K562 (cell line): Measurements from ENCODE around the gene RCSD1. TPM values are rescaled to one million over a fixed set of nuclear protein-coding genes. Genes with fewer than 3 reads are reported as not detected.

ENCODE experiments used
- ATF7 ChIP-seq: fragments of 450-650 bp; IDR thresholded peaks from 2 replicates; pipeline ENCODE4 v1.7.1; 2014; ENCODE audit warnings: mild to moderate bottlenecking, moderate library complexity
- CEBPB ChIP-seq: fragments of 450-650 bp; IDR thresholded peaks from 2 replicates; pipeline ENCODE4 v1.6.1; 2016; ENCODE audit warnings: missing genetic modification characterization, missing compliant biosample characterization
- FOXM1 ChIP-seq, 2 experiments: fragments of 450-650 bp in 1 of 2; sonication (generic) in 1 of 2; formaldehyde crosslinking in 1 of 2; IDR thresholded peaks; 2 replicates each; pipeline versions ENCODE4 v1.6.1 to v1.9.0; 2017 to 2022; ENCODE audit warnings: low read depth in 2 of 2, mild to moderate bottlenecking in 2 of 2, missing genetic modification reagents in 1 of 2, moderate library complexity in 1 of 2
- HEY1 ChIP-seq: fragments of 250-450 bp; sonication (Bioruptor Pico); IDR thresholded peaks from 2 replicates; pipeline ENCODE4 v1.5.0; 2020; ENCODE audit warnings: mild to moderate bottlenecking, moderate library complexity, borderline replicate concordance
- IFI16 ChIP-seq: fragments of 250-450 bp; sonication (Bioruptor Pico); IDR thresholded peaks from 2 replicates; pipeline ENCODE4 v2.1.2; 2022; ENCODE audit warnings: mild to moderate bottlenecking, inconsistent platforms
- L3MBTL2 ChIP-seq: fragments of 450-650 bp; IDR thresholded peaks from 2 replicates; pipeline ENCODE4 v1.6.1; 2016; ENCODE audit warnings: mild to moderate bottlenecking, moderate library complexity
- POLR2AphosphoS2 ChIP-seq: IDR thresholded peaks from 2 replicates; pipeline ENCODE4 v1.6.1; 2012; ENCODE audit warnings: low read length, improper control_type of control experiment
- RBM17 ChIP-seq: fragments of 200-400 bp; formaldehyde crosslinking; IDR thresholded peaks from 2 replicates; pipeline ENCODE4 v1.6.1; 2017; ENCODE audit warnings: low read depth, mild to moderate bottlenecking, low read length, borderline replicate concordance
- RNF2 ChIP-seq: sonication (generic); IDR thresholded peaks from 2 replicates; pipeline ENCODE4 v1.6.1; 2016
- SMAD1 ChIP-seq: fragments of 150-350 bp; IDR thresholded peaks from 2 replicates; pipeline ENCODE4 v1.6.1; 2014; ENCODE audit warnings: low read length, low read depth; ENCODE audit not compliant: partially characterized antibody
- SP1 ChIP-seq: sonication (generic); formaldehyde crosslinking; IDR thresholded peaks from 2 replicates; pipeline ENCODE4 v1.8.1; 2022; ENCODE audit warnings: mild to moderate bottlenecking, missing genetic modification reagents
- ZBTB33 ChIP-seq: sonication (generic); formaldehyde crosslinking; IDR thresholded peaks from 2 replicates; pipeline ENCODE4 v1.8.1; 2023; ENCODE audit warnings: mild to moderate bottlenecking, missing genetic modification reagents
- ZNF174 ChIP-seq: fragments of 250-450 bp; sonication (Bioruptor Pico); IDR thresholded peaks from 2 replicates; pipeline ENCODE4 v1.4.0; 2020; ENCODE audit warnings: mild to moderate bottlenecking
- ZNF197 ChIP-seq: fragments of 200-800 bp; sonication (Bioruptor generic); IDR thresholded peaks from 2 replicates; pipeline ENCODE4 v1.6.1; 2016; ENCODE audit warnings: low read depth, missing genetic modification characterization, missing compliant biosample characterization
- ZNF551 ChIP-seq: fragments of 250-450 bp; sonication (Bioruptor Pico); IDR thresholded peaks from 2 replicates; pipeline ENCODE4 v1.5.0; 2021; ENCODE audit warnings: mild to moderate bottlenecking, moderate library complexity
- ZNF77 ChIP-seq: fragments of 250-450 bp; sonication (Bioruptor Pico); IDR thresholded peaks from 2 replicates; pipeline ENCODE4 v1.5.0; 2020
- ZNF830 ChIP-seq: fragments of 250-450 bp; sonication (Bioruptor Pico); IDR thresholded peaks from 2 replicates; pipeline ENCODE4 v1.5.0; 2021; ENCODE audit warnings: mild to moderate bottlenecking
- polyA plus RNA-seq, 8 experiments: library from polyadenylated mRNA; depleted of rRNA in 4 of 8; stranded (reverse) in 5 of 8; unstranded in 3 of 8; fragments of >200 nt; fragmentation: Nextera tagmentation in 2 of 8; fragmentation: Illumina TruSeq in 1 of 8; extraction: Ambion mirVana in 2 of 8; extraction: Trizol in 1 of 8; gene quantifications; 2 replicates each; pipeline versions ENCODE4 v1.2.1 to v1.2.3, GENCODE V29; 2011 to 2014; ENCODE audit warnings: inconsistent platforms in 1 of 8, missing spikeins in 1 of 8
- total RNA-seq, 7 experiments: library from RNA; depleted of rRNA in 6 of 7; stranded (reverse); fragments of >200 nt in 6 of 7; fragmentation: Illumina TruSeq in 2 of 7; extraction: Trizol in 2 of 7; gene quantifications; 2 replicates each; pipeline versions ENCODE4 v1.2.1 to v1.2.3, GENCODE V29; 2011 to 2021; ENCODE audit warnings: low replicate concordance in 1 of 7
- TF ChIP-seq, protein P1 (sequence below), 2 experiments: fragments of 150-350 bp in 1 of 2; IDR thresholded peaks; 2 replicates each; pipeline ENCODE4 v1.6.1; 2012 to 2016; ENCODE audit warnings: low read depth in 2 of 2, low read length in 2 of 2, mild to moderate bottlenecking in 1 of 2, moderate library complexity in 1 of 2
- TF ChIP-seq, protein P2 (sequence below): fragments of 150-350 bp; conservative IDR thresholded peaks from 2 replicates; pipeline ENCODE4 v1.6.1; 2014; ENCODE audit warnings: low read length

RCSD1 gene
- total and polyA plus RNA-seq, 9 of the 15 experiments (the other 6 are each of a cell fraction or from before 2014, with no cell fraction given) = 7.8 to 69.8 (median 45.3) TPM

DNA sequence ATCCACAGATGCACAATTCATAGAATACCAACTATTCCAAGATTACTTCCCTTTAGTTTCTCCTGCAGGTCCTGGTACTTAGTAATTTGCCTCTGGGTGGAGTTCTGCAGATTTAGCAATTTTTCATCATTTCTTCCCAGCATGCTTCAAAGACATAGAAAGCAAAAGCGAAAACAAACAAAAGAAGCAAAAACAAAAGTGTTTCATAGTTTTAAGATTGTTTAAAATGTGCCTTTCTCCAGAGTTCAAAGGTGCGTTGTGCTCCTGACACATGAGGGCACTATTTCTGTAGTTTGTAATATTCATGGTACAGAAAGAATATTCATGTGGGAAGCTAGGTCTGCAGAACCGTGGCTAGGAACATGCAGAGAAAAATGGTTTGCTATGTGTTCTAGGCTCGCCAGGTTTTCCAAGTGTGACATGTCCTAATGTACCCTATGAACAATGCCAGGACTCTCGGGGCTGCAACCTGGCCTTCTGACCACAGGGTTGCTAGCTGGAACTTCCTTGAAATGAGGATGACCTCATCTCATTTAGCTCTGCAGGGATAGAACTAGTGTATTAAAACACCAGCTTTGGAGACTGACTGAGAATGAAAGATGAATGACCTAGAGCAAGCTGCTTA lies 30.0 kb upstream of the RCSD1 start (continued):
- TF ChIP-seq, protein P1, sequence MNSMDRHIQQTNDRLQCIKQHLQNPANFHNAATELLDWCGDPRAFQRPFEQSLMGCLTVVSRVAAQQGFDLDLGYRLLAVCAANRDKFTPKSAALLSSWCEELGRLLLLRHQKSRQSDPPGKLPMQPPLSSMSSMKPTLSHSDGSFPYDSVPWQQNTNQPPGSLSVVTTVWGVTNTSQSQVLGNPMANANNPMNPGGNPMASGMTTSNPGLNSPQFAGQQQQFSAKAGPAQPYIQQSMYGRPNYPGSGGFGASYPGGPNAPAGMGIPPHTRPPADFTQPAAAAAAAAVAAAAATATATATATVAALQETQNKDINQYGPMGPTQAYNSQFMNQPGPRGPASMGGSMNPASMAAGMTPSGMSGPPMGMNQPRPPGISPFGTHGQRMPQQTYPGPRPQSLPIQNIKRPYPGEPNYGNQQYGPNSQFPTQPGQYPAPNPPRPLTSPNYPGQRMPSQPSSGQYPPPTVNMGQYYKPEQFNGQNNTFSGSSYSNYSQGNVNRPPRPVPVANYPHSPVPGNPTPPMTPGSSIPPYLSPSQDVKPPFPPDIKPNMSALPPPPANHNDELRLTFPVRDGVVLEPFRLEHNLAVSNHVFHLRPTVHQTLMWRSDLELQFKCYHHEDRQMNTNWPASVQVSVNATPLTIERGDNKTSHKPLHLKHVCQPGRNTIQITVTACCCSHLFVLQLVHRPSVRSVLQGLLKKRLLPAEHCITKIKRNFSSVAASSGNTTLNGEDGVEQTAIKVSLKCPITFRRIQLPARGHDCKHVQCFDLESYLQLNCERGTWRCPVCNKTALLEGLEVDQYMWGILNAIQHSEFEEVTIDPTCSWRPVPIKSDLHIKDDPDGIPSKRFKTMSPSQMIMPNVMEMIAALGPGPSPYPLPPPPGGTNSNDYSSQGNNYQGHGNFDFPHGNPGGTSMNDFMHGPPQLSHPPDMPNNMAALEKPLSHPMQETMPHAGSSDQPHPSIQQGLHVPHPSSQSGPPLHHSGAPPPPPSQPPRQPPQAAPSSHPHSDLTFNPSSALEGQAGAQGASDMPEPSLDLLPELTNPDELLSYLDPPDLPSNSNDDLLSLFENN (IDR thresholded peaks at IDR 0.05; ENCODE audit: low read depth in 2 of 2, low read length in 2 of 2) = no peak
- TF ChIP-seq L3MBTL2 (peak; percentile 60), IFI16 (CRISPR knock-in tag) (no peak), ZNF197 (CRISPR knock-in tag) (no peak), CEBPB (tag) (no peak), POLR2AphosphoS2 (no peak), ZNF174 (no peak), ATF7 (peak; percentile 97), RBM17 (no peak), SMAD1 (no peak), SP1 (0 out of 2 replicates have a peak, but pooled peaks have one; percentile 32), ZNF77 (no peak), FOXM1 (IDR thresholded peaks at IDR 0.05; ENCODE audit: low read depth) (0 out of 2 replicates have a peak, but pooled peaks have one; percentile 9), FOXM1 (CRISPR knock-in tag; IDR thresholded peaks at IDR 0.05; ENCODE audit: low read depth) (no peak), ZNF830 (CRISPR knock-in tag) (no peak), ZBTB33 (0 out of 2 replicates have a peak, but pooled peaks have one; percentile 8), RNF2 (peak; percentile 48; the same call in 1 of the 2 replicates), HEY1 (CRISPR knock-in tag) (no peak), ZNF551 (CRISPR knock-in tag) (no peak)
- TF ChIP-seq, protein P2, sequence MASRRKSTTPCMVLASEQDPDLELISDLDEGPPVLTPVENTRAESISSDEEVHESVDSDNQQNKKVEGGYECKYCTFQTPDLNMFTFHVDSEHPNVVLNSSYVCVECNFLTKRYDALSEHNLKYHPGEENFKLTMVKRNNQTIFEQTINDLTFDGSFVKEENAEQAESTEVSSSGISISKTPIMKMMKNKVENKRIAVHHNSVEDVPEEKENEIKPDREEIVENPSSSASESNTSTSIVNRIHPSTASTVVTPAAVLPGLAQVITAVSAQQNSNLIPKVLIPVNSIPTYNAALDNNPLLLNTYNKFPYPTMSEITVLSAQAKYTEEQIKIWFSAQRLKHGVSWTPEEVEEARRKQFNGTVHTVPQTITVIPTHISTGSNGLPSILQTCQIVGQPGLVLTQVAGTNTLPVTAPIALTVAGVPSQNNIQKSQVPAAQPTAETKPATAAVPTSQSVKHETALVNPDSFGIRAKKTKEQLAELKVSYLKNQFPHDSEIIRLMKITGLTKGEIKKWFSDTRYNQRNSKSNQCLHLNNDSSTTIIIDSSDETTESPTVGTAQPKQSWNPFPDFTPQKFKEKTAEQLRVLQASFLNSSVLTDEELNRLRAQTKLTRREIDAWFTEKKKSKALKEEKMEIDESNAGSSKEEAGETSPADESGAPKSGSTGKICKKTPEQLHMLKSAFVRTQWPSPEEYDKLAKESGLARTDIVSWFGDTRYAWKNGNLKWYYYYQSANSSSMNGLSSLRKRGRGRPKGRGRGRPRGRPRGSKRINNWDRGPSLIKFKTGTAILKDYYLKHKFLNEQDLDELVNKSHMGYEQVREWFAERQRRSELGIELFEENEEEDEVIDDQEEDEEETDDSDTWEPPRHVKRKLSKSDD = no peak
